Caco-2 (cell line): Measurements from ENCODE around the gene BSCL2. TPM values are rescaled to one million over a fixed set of nuclear protein-coding genes. Genes with fewer than 3 reads are reported as not detected.
"Not testable (repeated sequence)": the region's sequence is repeated elsewhere in the genome, so short reads cannot be mapped to it uniquely, and the experiment has no call there.

Experiments used
- BruUV-seq: library from RNA; stranded (reverse); fragments of 400-500 nt; replicated peaks from 2 replicates; lab custom pipeline; 2021; lab: Mats Ljungman, UMichigan
- CTCF ChIA-PET: fragments of 300-600 bp; sonication (Branson Sonifier 250); formaldehyde crosslinking; loops from one replicate; lab custom pipeline; 2022; ENCODE audit warnings: antibody characterized with exemption; lab: Charles Lee
- POLR2A ChIA-PET: fragments of 300-600 bp; sonication (Branson Sonifier 250); formaldehyde crosslinking; loops from one replicate; lab custom pipeline; 2022; ENCODE audit warnings: antibody characterized with exemption; lab: Charles Lee
- DNase-seq, 2 experiments: peaks; one replicate each; pipeline versions ENCODE4 v3.0.0 to v3.0.0-alpha.2; 2020 to 2022
- H3K27me3 ChIP-seq: replicated peaks from 2 replicates; pipeline ENCODE4 v1.6.0; 2011; ENCODE audit warnings: low read length; ENCODE audit not compliant: control insufficient read depth, insufficient read depth
- H3K36me3 ChIP-seq: 2 replicates; pipeline ENCODE4 v1.5.1; 2011; ENCODE audit warnings: low read length; ENCODE audit not compliant: control insufficient read depth, insufficient read depth
- H3K4me1 ChIP-seq: fragments of 250-450 bp; sonication (Bioruptor Pico); 2 replicates; pipeline ENCODE4 v1.5.1; 2020; ENCODE audit warnings: mild to moderate bottlenecking
- H3K4me3 ChIP-seq: 2 replicates; pipeline ENCODE4 v1.5.1; 2011; ENCODE audit warnings: low read depth, mild to moderate bottlenecking, control low read depth, low read length
- H3K9me3 ChIP-seq: fragments of 250-450 bp; sonication (Bioruptor Pico); 2 replicates; pipeline ENCODE4 v1.5.1; 2020; ENCODE audit warnings: mild to moderate bottlenecking, moderate library complexity
- H3K27ac Mint-ChIP-seq: one replicate; pipeline ENCODE4 v1.8.0; 2022; ENCODE audit warnings: mixed read lengths; ENCODE audit not compliant: unreplicated experiment
- H3K27me3 Mint-ChIP-seq: one replicate; pipeline ENCODE4 v1.8.0; 2022; ENCODE audit warnings: mixed read lengths; ENCODE audit not compliant: insufficient read depth, unreplicated experiment
- H3K36me3 Mint-ChIP-seq: one replicate; pipeline ENCODE4 v1.8.0; 2022; ENCODE audit warnings: mild to moderate bottlenecking, mixed read lengths; ENCODE audit not compliant: insufficient read depth, unreplicated experiment
- H3K4me1 Mint-ChIP-seq: one replicate; pipeline ENCODE4 v1.8.0; 2022; ENCODE audit warnings: low read depth, mixed read lengths; ENCODE audit not compliant: unreplicated experiment
- H3K4me3 Mint-ChIP-seq: one replicate; pipeline ENCODE4 v1.8.0; 2022; ENCODE audit warnings: mild to moderate bottlenecking, moderate library complexity, mixed read lengths; ENCODE audit not compliant: unreplicated experiment
- H3K9me3 Mint-ChIP-seq: one replicate; pipeline ENCODE4 v1.8.0; 2022; ENCODE audit warnings: mixed read lengths; ENCODE audit not compliant: unreplicated experiment
- CTCF ChIP-seq, 2 experiments: fragments of 200-600 bp in 1 of 2; IDR thresholded peaks; 1 replicate in 1 of 2; 2 replicates in 1 of 2; pipeline versions ENCODE4 v1.5.1 to v1.8.0; 2011 to 2022; ENCODE audit warnings: antibody characterized with exemption in 1 of 2, control low read depth in 1 of 2, inconsistent platforms in 1 of 2, low read depth in 1 of 2, low read length in 1 of 2, mild to moderate bottlenecking in 1 of 2, moderate library complexity in 1 of 2; ENCODE audit not compliant: insufficient read depth in 1 of 2, severe bottlenecking in 1 of 2, unreplicated experiment in 1 of 2
- intact Hi-C: fragments of 100-400 bp; cut with micrococcal nuclease; formaldehyde crosslinking; loops from one replicate; pipeline ENCODE4 v1.10.0; 2022; ENCODE audit not compliant: unreplicated experiment
- total RNA-seq: library from RNA; stranded (reverse); gene quantifications from 2 replicates; pipeline ENCODE4 v1.2.3, GENCODE V29; 2022

The BSCL2 gene
- total RNA-seq, 1 experiment from 2014 or later, result 39.2 TPM

GRCh38 chr11:62752177-62752785 lies 45.1 kb upstream of the BSCL2 start:
- ChIA-PET POLR2A (interaction anchor here (0.5 to 1.7 kb wide), 2 partner anchors 10 to 80 kb away, joined by 3 to 11 read pairs; partner anchors contain the start of genes POLR2G and STX5), CTCF (no interaction called here)
- Mint-ChIP-seq H3K9me3 (no peaks in the 10 kb centered on the region), H3K36me3 (peaks cover 23% of the 10 kb centered on the region), H3K4me3 (no peak overlapping the region), H3K27ac (no peak overlapping the region), H3K27me3 (no peaks in the 10 kb centered on the region), H3K4me1 (no peaks in the 10 kb centered on the region)
- TF ChIP-seq CTCF (IDR thresholded peaks at IDR 0.05; ENCODE audit: insufficient read depth in 1 of 2, low read depth in 1 of 2, low read length in 1 of 2, severe bottlenecking in 1 of 2, unreplicated experiment in 1 of 2), result no peak
- Histone ChIP-seq H3K9me3 (no peaks in the 10 kb centered on the region), H3K4me1 (peaks cover 9% of the 10 kb centered on the region; the same call in 1 of the 2 replicates), H3K27me3 (no peaks in the 10 kb centered on the region), H3K36me3 (peaks cover 3% of the 10 kb centered on the region), H3K4me3 (no peak overlapping the region)
- no TSS peak for BruUV-seq
- no peak for DNase-seq
- intact Hi-C loops, result loop anchor here (2.0 kb wide), 1 partner anchor 23 kb away; the partner anchor contains the start of gene TTC9C

GRCh38 chr11:62749931-62750330 lies 42.7 kb upstream of the BSCL2 start:
- H3K9me3 Mint-ChIP-seq, H3K27me3 ChIP-seq, intact Hi-C loops, BruUV-seq, DNase-seq, H3K27me3 Mint-ChIP-seq, H3K4me3 Mint-ChIP-seq, H3K4me1 Mint-ChIP-seq, H3K4me1 ChIP-seq, H3K36me3 ChIP-seq, H3K9me3 ChIP-seq, H3K4me3 ChIP-seq, H3K27ac Mint-ChIP-seq: not testable (repeated sequence)
- ChIA-PET POLR2A (interaction anchor here (0.7 to 1.8 kb wide), 3 partner anchors 21 to 91 kb away, joined by 3 to 16 read pairs (median 5); partner anchors contain the start of genes HNRNPUL2 and TAF6L), CTCF (interaction anchor here (0.7 kb wide), 1 partner anchor 1502 kb away, joined by 8 read pairs; no protein-coding TSS in a partner anchor)
- H3K36me3 Mint-ChIP-seq, result peaks cover 23% of the 10 kb centered on the region

GRCh38 chr11:62747475-62748160 lies 40.4 kb upstream of the BSCL2 start:
- H3K4me3 Mint-ChIP-seq, result no peak overlapping the region
- no peaks in the 10 kb centered on the region for H3K4me1 Mint-ChIP-seq
- no peaks in the 10 kb centered on the region for H3K27me3 ChIP-seq
- DNase-seq, result no peak
- no peak for TF ChIP-seq CTCF (IDR thresholded peaks at IDR 0.05; ENCODE audit: insufficient read depth in 1 of 2, low read depth in 1 of 2, low read length in 1 of 2, severe bottlenecking in 1 of 2, unreplicated experiment in 1 of 2)
- H3K36me3 Mint-ChIP-seq, result peaks cover 5% of the 10 kb centered on the region
- ChIA-PET CTCF (interaction anchor here (1.3 to 1.5 kb wide), 2 partner anchors 22 to 39 kb away, joined by 3 to 4 read pairs; no protein-coding TSS in a partner anchor), POLR2A (no interaction called here)
- no peak overlapping the region for H3K4me3 ChIP-seq
- H3K27ac Mint-ChIP-seq, result no peak overlapping the region
- H3K27me3 Mint-ChIP-seq, result no peaks in the 10 kb centered on the region
- H3K36me3 ChIP-seq, result no peaks in the 10 kb centered on the region; the same call in none of the 2 replicates
- no peaks in the 10 kb centered on the region for H3K4me1 ChIP-seq
- no TSS peak for BruUV-seq
- intact Hi-C loops, result no loop called here
- H3K9me3 ChIP-seq, result no peaks in the 10 kb centered on the region
- H3K9me3 Mint-ChIP-seq, result no peaks in the 10 kb centered on the region
